PC-9 (cell line): ENCODE data around the gene LMBR1L. TPM values are rescaled to one million over a fixed set of nuclear protein-coding genes. Genes with fewer than 3 reads are reported as not detected.
"Not testable (repeated sequence)": the region's sequence is repeated elsewhere in the genome, so short reads cannot be mapped to it uniquely, and the experiment has no call there.

Experiments
- BruUV-seq: library from RNA; stranded (reverse); fragments of 400-500 nt; replicated peaks from 2 replicates; lab custom pipeline; 2021; lab: Mats Ljungman, UMichigan
- CTCF ChIA-PET: fragments of 300-600 bp; sonication (Branson Sonifier 250); formaldehyde crosslinking; loops from one replicate; lab custom pipeline; 2022; ENCODE audit warnings: antibody characterized with exemption; lab: Charles Lee
- POLR2A ChIA-PET: fragments of 300-600 bp; sonication (Branson Sonifier 250); formaldehyde crosslinking; loops from one replicate; lab custom pipeline; 2022; ENCODE audit warnings: antibody characterized with exemption; ENCODE audit not compliant: unreplicated experiment; lab: Charles Lee
- DNase-seq, 2 experiments: peaks; one replicate each; pipeline versions ENCODE4 v3.0.0 to v3.0.0-alpha.2; 2015 to 2022; ENCODE audit warnings: mixed read lengths in 1 of 2
- H2AFZ ChIP-seq: fragments of 200-600 bp; sonication (generic); 2 replicates; pipeline ENCODE4 v1.8.1; 2017; ENCODE audit warnings: antibody characterized with exemption
- H3F3A ChIP-seq: fragments of 200-600 bp; sonication (generic); 2 replicates; pipeline ENCODE4 v1.8.1; 2017; ENCODE audit warnings: antibody characterized with exemption, mild to moderate bottlenecking, low read depth; ENCODE audit not compliant: insufficient read depth
- H3K27ac ChIP-seq: fragments of 200-600 bp; sonication (generic); 2 replicates; pipeline ENCODE4 v1.6.1; 2016; ENCODE audit warnings: mixed run types
- H3K27me3 ChIP-seq: fragments of 200-600 bp; sonication (generic); 2 replicates; pipeline ENCODE4 v1.6.1; 2016; ENCODE audit warnings: low read depth, mixed run types; ENCODE audit not compliant: insufficient read depth
- H3K36me3 ChIP-seq: fragments of 200-600 bp; sonication (generic); 2 replicates; pipeline ENCODE4 v1.6.1; 2016; ENCODE audit warnings: low read depth, mixed run types
- H3K4me1 ChIP-seq: fragments of 200-600 bp; sonication (generic); replicated peaks from 2 replicates; pipeline ENCODE4 v1.6.1; 2016; ENCODE audit warnings: mixed run types; ENCODE audit not compliant: insufficient read depth
- H3K4me2 ChIP-seq: fragments of 200-600 bp; sonication (generic); 2 replicates; pipeline ENCODE4 v1.6.1; 2017; ENCODE audit warnings: mixed run types
- H3K4me3 ChIP-seq: fragments of 200-600 bp; sonication (generic); 2 replicates; pipeline ENCODE4 v1.6.1; 2016; ENCODE audit warnings: mixed run types
- H3K79me2 ChIP-seq: fragments of 200-600 bp; sonication (generic); 2 replicates; pipeline ENCODE4 v1.6.1; 2017; ENCODE audit warnings: low read depth, mixed run types
- H3K9me2 ChIP-seq: fragments of 200-600 bp; sonication (generic); 2 replicates; pipeline ENCODE4 v1.8.1; 2017; ENCODE audit warnings: mild to moderate bottlenecking; ENCODE audit not compliant: insufficient read depth
- H3K9me3 ChIP-seq: fragments of 200-600 bp; sonication (generic); 2 replicates; pipeline ENCODE4 v1.8.1; 2016; ENCODE audit warnings: low read depth; ENCODE audit not compliant: insufficient read depth
- H4K20me1 ChIP-seq: fragments of 200-600 bp; sonication (generic); 2 replicates; pipeline ENCODE4 v1.8.1; 2017; ENCODE audit not compliant: insufficient read depth
- EZH2 ChIP-seq: fragments of 200-600 bp; sonication (generic); IDR thresholded peaks from 2 replicates; pipeline ENCODE4 v1.8.0; 2017; ENCODE audit warnings: antibody characterized with exemption, low read depth
- intact Hi-C: fragments of 100-400 bp; cut with micrococcal nuclease; formaldehyde crosslinking; loops from one replicate; pipeline ENCODE4 v1.10.0; 2022; ENCODE audit not compliant: unreplicated experiment
- total RNA-seq: library from RNA; stranded (reverse); gene quantifications from 2 replicates; pipeline ENCODE4 v1.2.3, GENCODE V29; 2021
- TF ChIP-seq, protein P1 (sequence below): fragments of 200-600 bp; sonication (generic); conservative IDR thresholded peaks from 2 replicates; pipeline ENCODE4 v1.6.1; 2017; ENCODE audit warnings: mixed run types, antibody characterized with exemption, mild to moderate bottlenecking, moderate library complexity

Gene LMBR1L
- total RNA-seq, 1 experiment from 2014 or later: 53.9 TPM

DNA sequence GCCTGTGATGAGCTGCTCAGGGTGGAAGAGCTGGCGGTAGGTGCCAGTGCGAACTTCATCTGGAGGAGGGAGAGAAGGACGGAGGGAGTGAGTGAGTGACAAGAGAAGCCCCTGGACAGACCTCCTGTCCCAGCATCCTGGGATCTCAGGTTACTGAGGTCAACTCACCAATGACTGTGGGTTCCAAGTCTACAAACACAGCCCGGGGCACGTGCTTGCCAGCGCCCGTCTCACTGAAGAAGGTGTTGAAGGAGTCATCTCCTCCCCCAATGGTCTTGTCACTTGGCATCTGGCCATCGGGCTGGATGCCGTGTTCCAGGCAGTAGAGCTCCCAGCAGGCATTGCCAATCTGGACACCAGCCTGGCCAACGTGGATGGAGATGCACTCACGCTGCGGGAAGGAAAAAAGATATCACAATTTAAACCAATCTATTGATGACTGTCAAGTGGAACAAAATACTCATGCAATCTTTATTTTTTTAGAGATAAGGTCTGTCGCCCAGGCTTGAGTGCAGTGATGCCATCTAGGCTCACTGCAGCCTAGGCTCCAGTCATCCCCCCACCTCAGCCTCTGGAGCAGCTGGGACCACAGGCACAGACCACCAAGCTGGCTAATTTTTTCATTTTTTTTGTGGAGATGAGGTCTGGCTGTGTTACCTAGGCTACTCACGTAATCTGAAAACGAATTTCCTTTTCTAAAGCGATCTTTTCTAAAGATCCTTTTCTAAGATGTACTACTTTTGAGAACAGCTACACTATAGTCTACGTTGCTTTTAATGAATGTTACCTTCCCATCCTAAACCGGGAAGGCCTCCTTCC, 18.9 kb upstream of the LMBR1L start:
- CTCF ChIA-PET: interaction anchor here (0.6 to 2.7 kb wide), 8 partner anchors 8 to 138 kb away, joined by 3 to 23 read pairs (median 3); partner anchors contain the start of gene RHEBL1

DNA sequence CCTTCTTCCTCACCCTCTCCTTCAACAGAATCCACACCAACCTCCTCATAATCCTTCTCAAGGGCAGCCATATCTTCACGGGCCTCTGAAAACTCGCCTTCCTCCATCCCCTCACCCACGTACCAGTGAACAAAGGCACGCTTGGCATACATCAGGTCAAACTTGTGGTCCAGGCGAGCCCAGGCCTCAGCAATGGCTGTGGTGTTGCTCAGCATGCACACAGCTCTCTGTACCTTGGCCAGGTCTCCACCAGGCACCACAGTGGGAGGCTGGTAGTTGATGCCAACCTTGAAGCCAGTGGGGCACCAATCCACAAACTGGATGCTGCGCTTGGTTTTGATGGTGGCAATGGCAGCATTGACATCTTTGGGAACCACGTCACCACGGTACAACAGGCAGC, 17.3 kb upstream of the LMBR1L start:
- H2AFZ ChIP-seq, H3K4me2 ChIP-seq, H3K4me3 ChIP-seq, H4K20me1 ChIP-seq, H3K9me2 ChIP-seq, H3K9me3 ChIP-seq, POLR2A ChIA-PET, BruUV-seq, intact Hi-C loops, H3K27me3 ChIP-seq, H3K27ac ChIP-seq, DNase-seq: not testable (repeated sequence)
- Histone ChIP-seq H3F3A (peaks cover 71% of the 10 kb centered on the region), H3K79me2 (peaks cover 33% of the 10 kb centered on the region), H3K4me1 (peaks cover 24% of the 10 kb centered on the region), H3K36me3 (peaks cover 11% of the 10 kb centered on the region; the same call in 1 of the 2 replicates)
- CTCF ChIA-PET: interaction anchor here (0.6 to 1.0 kb wide), 2 partner anchors 32 to 64 kb away, joined by 3 to 6 read pairs; no protein-coding TSS in a partner anchor

More for the DNA sequence above, 18.9 kb upstream of the LMBR1L start:
- Histone ChIP-seq H3K4me3 (peak overlapping the region; percentile 84), H3K4me1 (peaks cover 26% of the 10 kb centered on the region), H3K27me3 (no peaks in the 10 kb centered on the region), H3K9me2 (no peaks in the 10 kb centered on the region), H3K27ac (peak overlapping the region; percentile 94), H3K79me2 (peaks cover 38% of the 10 kb centered on the region), H2AFZ (peak overlapping the region; percentile 95), H3F3A (peaks cover 66% of the 10 kb centered on the region), H3K36me3 (peaks cover 11% of the 10 kb centered on the region; the same call in 1 of the 2 replicates), H3K9me3 (no peaks in the 10 kb centered on the region), H4K20me1 (no peaks in the 10 kb centered on the region), H3K4me2 (peak overlapping the region; percentile 79)
- intact Hi-C loops: loop anchor here (1.0 to 5.0 kb wide), 2 partner anchors 73 to 106 kb away; no protein-coding TSS in a partner anchor
- TF ChIP-seq EZH2: no peak
- TF ChIP-seq, protein P1, sequence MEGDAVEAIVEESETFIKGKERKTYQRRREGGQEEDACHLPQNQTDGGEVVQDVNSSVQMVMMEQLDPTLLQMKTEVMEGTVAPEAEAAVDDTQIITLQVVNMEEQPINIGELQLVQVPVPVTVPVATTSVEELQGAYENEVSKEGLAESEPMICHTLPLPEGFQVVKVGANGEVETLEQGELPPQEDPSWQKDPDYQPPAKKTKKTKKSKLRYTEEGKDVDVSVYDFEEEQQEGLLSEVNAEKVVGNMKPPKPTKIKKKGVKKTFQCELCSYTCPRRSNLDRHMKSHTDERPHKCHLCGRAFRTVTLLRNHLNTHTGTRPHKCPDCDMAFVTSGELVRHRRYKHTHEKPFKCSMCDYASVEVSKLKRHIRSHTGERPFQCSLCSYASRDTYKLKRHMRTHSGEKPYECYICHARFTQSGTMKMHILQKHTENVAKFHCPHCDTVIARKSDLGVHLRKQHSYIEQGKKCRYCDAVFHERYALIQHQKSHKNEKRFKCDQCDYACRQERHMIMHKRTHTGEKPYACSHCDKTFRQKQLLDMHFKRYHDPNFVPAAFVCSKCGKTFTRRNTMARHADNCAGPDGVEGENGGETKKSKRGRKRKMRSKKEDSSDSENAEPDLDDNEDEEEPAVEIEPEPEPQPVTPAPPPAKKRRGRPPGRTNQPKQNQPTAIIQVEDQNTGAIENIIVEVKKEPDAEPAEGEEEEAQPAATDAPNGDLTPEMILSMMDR: no peak
- POLR2A ChIA-PET: no interaction called here
- BruUV-seq: no TSS peak
- DNase-seq: no peak

DNA sequence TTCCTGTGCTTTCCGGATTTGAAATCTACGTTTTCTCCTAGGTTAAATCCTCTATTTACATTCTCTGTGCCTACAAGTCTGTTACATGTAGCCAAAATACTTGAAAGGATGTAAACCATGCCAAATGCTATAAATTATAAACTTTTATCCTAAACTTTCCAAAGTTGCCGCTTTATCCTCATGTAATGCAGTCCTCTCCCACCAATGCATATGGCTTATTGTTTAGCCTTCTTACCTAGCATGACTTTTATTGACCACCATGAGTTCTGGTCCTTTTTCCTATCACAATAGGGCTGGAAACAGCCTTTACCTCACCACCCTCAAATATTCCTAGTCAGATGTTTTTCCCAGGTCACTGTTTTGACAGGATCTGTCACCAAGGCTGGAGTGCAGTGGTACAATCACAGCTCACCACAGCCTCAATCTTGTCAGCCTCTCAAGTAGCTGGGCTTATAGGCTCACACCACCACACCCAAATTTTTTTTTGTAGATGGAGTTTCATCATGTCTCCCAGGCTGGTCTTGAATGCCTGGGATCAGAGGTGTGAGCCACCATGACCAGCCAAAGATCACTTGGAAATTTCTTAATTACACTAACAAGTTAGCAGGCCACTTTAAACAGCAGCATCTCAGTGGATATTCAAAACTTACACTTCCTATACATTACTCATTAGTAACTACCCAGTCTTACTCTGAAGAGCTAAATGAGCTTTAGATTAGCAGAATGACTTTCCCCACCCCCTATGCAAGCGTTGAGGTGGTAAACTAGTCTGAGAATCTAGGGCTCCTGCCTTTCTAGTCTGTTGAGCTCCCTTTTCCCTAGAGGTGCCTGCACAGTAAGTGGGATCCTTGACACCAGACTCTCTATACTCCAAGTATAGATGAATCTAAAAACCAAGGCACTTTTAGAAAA, 16.5 kb upstream of the LMBR1L start:
- H4K20me1 ChIP-seq: no peaks in the 10 kb centered on the region
- ChIA-PET CTCF (interaction anchor here (0.6 to 1.0 kb wide), 3 partner anchors 31 to 984 kb away, joined by 3 to 6 read pairs (median 5); no protein-coding TSS in a partner anchor), POLR2A (no interaction called here)
- BruUV-seq: no TSS peak
- peaks cover 15% of the 10 kb centered on the region for H3K4me1 ChIP-seq
- no peaks in the 10 kb centered on the region for H3K9me3 ChIP-seq
- intact Hi-C loops: no loop called here
- no peak overlapping the region for H3K4me3 ChIP-seq
- no peaks in the 10 kb centered on the region for H3K9me2 ChIP-seq
- peaks cover 11% of the 10 kb centered on the region; the same call in 1 of the 2 replicates for H3K36me3 ChIP-seq
- H3K79me2 ChIP-seq: peaks cover 29% of the 10 kb centered on the region
- H3K4me2 ChIP-seq: no peak overlapping the region
- H2AFZ ChIP-seq: no peak overlapping the region
- TF ChIP-seq, protein P1: no peak
- TF ChIP-seq EZH2: no peak
- no peaks in the 10 kb centered on the region for H3K27me3 ChIP-seq
- H3F3A ChIP-seq: peaks cover 66% of the 10 kb centered on the region
- H3K27ac ChIP-seq: no peak overlapping the region
- no peak for DNase-seq
